ENCODE measurements around the gene PROB1.

PROB1 gene

DNA sequence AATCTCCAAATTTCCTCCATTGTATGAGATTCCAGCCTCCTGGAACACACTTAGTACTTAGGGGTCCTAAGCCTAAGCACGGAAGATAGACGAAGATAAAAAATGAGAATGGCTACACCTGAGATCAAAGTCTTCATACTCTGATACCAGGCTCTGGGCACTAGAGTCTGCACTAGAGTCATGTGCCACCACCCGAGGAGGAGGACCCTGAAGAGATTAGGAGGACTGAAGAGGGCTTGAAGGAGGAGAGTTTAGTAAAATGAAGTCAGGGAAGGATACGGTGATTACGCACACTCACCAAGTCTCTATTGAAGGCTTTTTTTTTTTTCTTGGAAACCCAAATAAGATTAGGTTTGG is 9.6 kb upstream of the PROB1 start:
- TF ChIP-seq, protein P1, sequence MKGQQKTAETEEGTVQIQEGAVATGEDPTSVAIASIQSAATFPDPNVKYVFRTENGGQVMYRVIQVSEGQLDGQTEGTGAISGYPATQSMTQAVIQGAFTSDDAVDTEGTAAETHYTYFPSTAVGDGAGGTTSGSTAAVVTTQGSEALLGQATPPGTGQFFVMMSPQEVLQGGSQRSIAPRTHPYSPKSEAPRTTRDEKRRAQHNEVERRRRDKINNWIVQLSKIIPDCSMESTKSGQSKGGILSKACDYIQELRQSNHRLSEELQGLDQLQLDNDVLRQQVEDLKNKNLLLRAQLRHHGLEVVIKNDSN (IDR thresholded peaks at IDR 0.05): no peak
- TF ChIP-seq RAD21 (IDR thresholded peaks at IDR 0.05; ENCODE audit: low read depth): no peak
- TF ChIP-seq, protein P2, sequence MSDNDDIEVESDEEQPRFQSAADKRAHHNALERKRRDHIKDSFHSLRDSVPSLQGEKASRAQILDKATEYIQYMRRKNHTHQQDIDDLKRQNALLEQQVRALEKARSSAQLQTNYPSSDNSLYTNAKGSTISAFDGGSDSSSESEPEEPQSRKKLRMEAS (IDR thresholded peaks at IDR 0.05): no peak
- TF ChIP-seq TCF12 (IDR thresholded peaks at IDR 0.05; ENCODE audit: low read depth): no peak
- TF ChIP-seq EP300 (IDR thresholded peaks at IDR 0.05; ENCODE audit: borderline replicate concordance): no peak
- TF ChIP-seq, protein P3, sequence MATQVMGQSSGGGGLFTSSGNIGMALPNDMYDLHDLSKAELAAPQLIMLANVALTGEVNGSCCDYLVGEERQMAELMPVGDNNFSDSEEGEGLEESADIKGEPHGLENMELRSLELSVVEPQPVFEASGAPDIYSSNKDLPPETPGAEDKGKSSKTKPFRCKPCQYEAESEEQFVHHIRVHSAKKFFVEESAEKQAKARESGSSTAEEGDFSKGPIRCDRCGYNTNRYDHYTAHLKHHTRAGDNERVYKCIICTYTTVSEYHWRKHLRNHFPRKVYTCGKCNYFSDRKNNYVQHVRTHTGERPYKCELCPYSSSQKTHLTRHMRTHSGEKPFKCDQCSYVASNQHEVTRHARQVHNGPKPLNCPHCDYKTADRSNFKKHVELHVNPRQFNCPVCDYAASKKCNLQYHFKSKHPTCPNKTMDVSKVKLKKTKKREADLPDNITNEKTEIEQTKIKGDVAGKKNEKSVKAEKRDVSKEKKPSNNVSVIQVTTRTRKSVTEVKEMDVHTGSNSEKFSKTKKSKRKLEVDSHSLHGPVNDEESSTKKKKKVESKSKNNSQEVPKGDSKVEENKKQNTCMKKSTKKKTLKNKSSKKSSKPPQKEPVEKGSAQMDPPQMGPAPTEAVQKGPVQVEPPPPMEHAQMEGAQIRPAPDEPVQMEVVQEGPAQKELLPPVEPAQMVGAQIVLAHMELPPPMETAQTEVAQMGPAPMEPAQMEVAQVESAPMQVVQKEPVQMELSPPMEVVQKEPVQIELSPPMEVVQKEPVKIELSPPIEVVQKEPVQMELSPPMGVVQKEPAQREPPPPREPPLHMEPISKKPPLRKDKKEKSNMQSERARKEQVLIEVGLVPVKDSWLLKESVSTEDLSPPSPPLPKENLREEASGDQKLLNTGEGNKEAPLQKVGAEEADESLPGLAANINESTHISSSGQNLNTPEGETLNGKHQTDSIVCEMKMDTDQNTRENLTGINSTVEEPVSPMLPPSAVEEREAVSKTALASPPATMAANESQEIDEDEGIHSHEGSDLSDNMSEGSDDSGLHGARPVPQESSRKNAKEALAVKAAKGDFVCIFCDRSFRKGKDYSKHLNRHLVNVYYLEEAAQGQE (IDR thresholded peaks at IDR 0.05; ENCODE audit: low read depth): no peak
- TF ChIP-seq CEBPB (IDR thresholded peaks at IDR 0.05): no peak
- no peak for TF ChIP-seq NFIC (IDR thresholded peaks at IDR 0.05)
- no peak for TF ChIP-seq YY1 (IDR thresholded peaks at IDR 0.05; ENCODE audit: low read depth)
- no peak for TF ChIP-seq ZBTB7A (IDR thresholded peaks at IDR 0.05; ENCODE audit: low read depth)
- TF ChIP-seq EGR1 (IDR thresholded peaks at IDR 0.05): no peak
- no peak for TF ChIP-seq TAF1 (IDR thresholded peaks at IDR 0.05; ENCODE audit: low read depth)

DNA sequence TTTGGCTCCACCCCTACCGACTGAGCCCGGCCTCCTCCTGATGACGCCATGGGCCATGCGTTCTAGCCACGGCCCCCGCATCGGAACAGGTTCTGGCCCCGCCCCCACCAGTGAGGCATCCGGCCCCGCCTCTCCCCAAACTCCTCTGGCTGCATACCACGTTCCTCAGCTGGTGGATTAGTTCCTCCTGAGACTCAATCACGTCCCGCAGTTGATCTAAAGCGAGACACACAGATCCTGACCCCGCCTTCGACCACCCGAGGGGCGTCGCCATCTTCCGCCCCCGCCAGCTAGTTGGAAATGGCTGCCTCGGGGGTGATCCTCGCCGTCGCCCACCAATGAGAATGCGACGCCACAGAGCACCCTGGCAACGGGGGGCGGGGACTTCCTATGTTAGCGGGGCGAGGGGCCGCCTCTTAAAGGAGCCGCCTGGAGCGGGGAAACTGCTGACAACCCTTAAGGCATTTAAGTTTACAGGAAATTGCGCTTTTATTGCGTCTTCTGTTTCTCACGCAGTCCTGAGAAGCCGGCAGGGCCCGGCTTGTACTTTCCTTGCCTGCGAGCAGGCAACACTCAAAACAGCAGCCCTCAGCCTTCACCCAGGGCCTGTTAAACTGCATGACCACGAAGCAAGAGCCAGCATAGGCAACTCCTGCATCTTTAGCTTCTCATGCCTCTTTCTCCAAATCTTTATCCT is 9.0 kb upstream of the PROB1 start, which contains the start of gene SPATA24:
TSS of gene SPATA24 (minus strand) at position 303 of the 697 bp plus-strand sequence. CDS start at position 274, 29 bp downstream.
- TF ChIP-seq FOXM1 (IDR thresholded peaks at IDR 0.05; ENCODE audit: borderline replicate concordance, low read depth): no peak
- TF ChIP-seq CREB1 (IDR thresholded peaks at IDR 0.05; ENCODE audit: low read depth): peak; percentile 75
- peak; percentile 18; the same call in 1 of the 2 replicates for TF ChIP-seq EP300 (IDR thresholded peaks at IDR 0.05; ENCODE audit: borderline replicate concordance)
- TF ChIP-seq, protein P1 (IDR thresholded peaks at IDR 0.05): 0 out of 2 replicates have a peak, but pooled peaks have one; percentile 12
- no peak for TF ChIP-seq RAD21 (IDR thresholded peaks at IDR 0.05; ENCODE audit: low read depth)
- TF ChIP-seq NFIC (IDR thresholded peaks at IDR 0.05): no peak
- TF ChIP-seq YY1 (IDR thresholded peaks at IDR 0.05; ENCODE audit: low read depth): peak; percentile 92
- TF ChIP-seq, protein P2 (IDR thresholded peaks at IDR 0.05): peak; percentile 83
- TF ChIP-seq EGR1 (IDR thresholded peaks at IDR 0.05): peak; percentile 98
- TF ChIP-seq TEAD4 (IDR thresholded peaks at IDR 0.05): peak; percentile 70

DNA sequence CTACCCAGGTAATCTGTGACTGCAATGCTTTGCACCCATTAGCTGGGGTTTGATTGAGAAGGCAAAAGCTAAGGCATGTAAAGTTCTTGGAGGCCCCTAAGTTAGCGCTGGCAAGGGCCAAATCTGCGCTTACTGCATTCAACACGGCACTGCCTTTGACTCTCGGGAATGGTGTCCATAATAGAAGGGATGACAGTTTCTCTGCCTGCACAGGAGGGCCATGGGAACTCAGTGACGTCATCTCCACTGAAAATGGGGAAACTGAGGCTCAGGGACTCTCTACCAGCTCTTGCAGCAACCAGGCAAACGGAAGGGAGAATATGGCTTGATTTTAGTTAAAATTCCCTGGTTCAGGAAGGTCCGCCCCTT is 8.5 kb upstream of the PROB1 start:
- TF ChIP-seq, protein P2 (IDR thresholded peaks at IDR 0.05): no peak
- TF ChIP-seq TAF1 (IDR thresholded peaks at IDR 0.05; ENCODE audit: low read depth) (no peak), ZBTB7A (IDR thresholded peaks at IDR 0.05; ENCODE audit: low read depth) (no peak), YY1 (IDR thresholded peaks at IDR 0.05; ENCODE audit: low read depth) (no peak), TCF12 (IDR thresholded peaks at IDR 0.05; ENCODE audit: low read depth) (no peak), NFIC (IDR thresholded peaks at IDR 0.05) (no peak), EP300 (IDR thresholded peaks at IDR 0.05; ENCODE audit: borderline replicate concordance) (no peak), EGR1 (IDR thresholded peaks at IDR 0.05) (no peak), RAD21 (IDR thresholded peaks at IDR 0.05; ENCODE audit: low read depth) (no peak), CEBPB (IDR thresholded peaks at IDR 0.05) (no peak), FOXM1 (IDR thresholded peaks at IDR 0.05; ENCODE audit: borderline replicate concordance, low read depth) (no peak)
- TF ChIP-seq, protein P1 (IDR thresholded peaks at IDR 0.05): no peak
- TF ChIP-seq, protein P3 (IDR thresholded peaks at IDR 0.05; ENCODE audit: low read depth): no peak

DNA sequence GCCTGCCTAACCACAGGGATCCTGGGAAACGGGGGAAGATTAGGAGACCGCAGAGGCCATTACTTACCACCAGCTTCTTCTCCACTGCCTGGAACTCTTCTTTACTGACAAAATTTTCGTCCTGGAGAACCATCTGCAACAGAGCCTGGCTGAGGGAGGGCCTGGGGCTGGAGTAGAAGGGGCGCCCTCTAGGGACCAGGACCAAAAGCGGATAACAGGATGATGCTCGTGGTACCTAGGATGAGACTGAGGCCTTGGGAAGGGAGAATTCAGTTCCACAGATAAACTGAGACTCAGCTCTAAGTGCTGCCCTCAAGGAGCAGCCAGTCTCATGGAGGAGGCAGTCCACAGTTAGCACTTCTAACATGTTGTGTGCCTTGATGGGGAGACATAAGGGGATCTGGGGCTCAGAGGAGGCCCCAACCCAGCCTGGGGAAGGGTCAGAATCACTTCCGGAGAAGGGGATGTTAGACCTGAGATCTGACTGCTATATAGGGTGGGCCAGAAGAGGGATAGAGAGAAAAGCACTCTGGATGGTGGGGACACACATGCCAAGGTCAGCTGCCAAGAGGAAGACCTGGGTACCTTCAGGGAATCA is 7.8 kb upstream of the PROB1 start:
- TF ChIP-seq YY1 (IDR thresholded peaks at IDR 0.05; ENCODE audit: low read depth) (no peak), RAD21 (IDR thresholded peaks at IDR 0.05; ENCODE audit: low read depth) (peak; percentile 74)

DNA sequence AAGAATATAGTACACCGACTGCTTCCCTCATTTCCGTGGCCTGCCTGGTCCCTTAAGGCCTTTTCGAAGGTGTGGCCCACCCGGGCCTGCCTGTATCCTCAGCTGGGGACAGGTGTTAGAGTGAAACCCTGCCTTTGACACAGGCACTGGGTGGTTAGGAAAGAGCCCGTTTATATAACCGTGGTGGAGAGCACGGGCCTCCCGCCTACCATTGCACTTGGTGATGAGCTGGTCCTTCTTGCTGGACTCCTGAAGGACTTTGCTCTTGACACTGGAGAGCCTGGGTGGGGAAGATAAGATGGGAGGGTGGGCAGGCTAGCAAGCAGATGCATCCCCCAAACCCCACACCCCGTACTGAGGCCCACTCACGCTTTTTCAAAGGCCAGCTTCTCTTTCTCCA is 6.6 kb upstream of the PROB1 start:
- TF ChIP-seq, protein P2 (IDR thresholded peaks at IDR 0.05): no peak
- TF ChIP-seq EGR1 (IDR thresholded peaks at IDR 0.05) (no peak), NFIC (IDR thresholded peaks at IDR 0.05) (no peak), CEBPB (IDR thresholded peaks at IDR 0.05) (no peak), TEAD4 (IDR thresholded peaks at IDR 0.05) (no peak), ZBTB7A (IDR thresholded peaks at IDR 0.05; ENCODE audit: low read depth) (no peak), FOXM1 (IDR thresholded peaks at IDR 0.05; ENCODE audit: borderline replicate concordance, low read depth) (no peak), CREB1 (IDR thresholded peaks at IDR 0.05; ENCODE audit: low read depth) (no peak), TAF1 (IDR thresholded peaks at IDR 0.05; ENCODE audit: low read depth) (no peak), TCF12 (IDR thresholded peaks at IDR 0.05; ENCODE audit: low read depth) (no peak), YY1 (IDR thresholded peaks at IDR 0.05; ENCODE audit: low read depth) (no peak), EP300 (IDR thresholded peaks at IDR 0.05; ENCODE audit: borderline replicate concordance) (no peak), RAD21 (IDR thresholded peaks at IDR 0.05; ENCODE audit: low read depth) (no peak)
- TF ChIP-seq, protein P1 (IDR thresholded peaks at IDR 0.05): no peak
- TF ChIP-seq, protein P3 (IDR thresholded peaks at IDR 0.05; ENCODE audit: low read depth): no peak
